CD14-positive monocyte (primary cell): Measurements from ENCODE around the gene HAUS7. TPM values are rescaled to one million over a fixed set of nuclear protein-coding genes. Genes with fewer than 3 reads are reported as not detected.

Experiments
- DNase-seq, 3 donors: peaks; one replicate each; pipeline ENCODE4 v3.0.0-alpha.2; 2011 to 2022
- H2AFZ ChIP-seq: 2 replicates; pipeline ENCODE4 v1.6.0; 2012; ENCODE audit warnings: mild to moderate bottlenecking, low read depth, low read length, inconsistent platforms; ENCODE audit not compliant: insufficient read depth, poor library complexity, severe bottlenecking
- H3K27ac ChIP-seq, 2 donors: 1 replicate in 1 of 2; 2 replicates in 1 of 2; pipeline ENCODE4 v1.5.1; 2012 to 2013; ENCODE audit warnings: low read length in 2 of 2, control low read depth in 1 of 2, inconsistent platforms in 1 of 2, low read depth in 1 of 2, mild to moderate bottlenecking in 1 of 2
- H3K27me3 ChIP-seq, 2 donors: one replicate each; pipeline versions ENCODE4 v1.6.0 to v1.6.1; 2011 to 2013; ENCODE audit warnings: low read length in 2 of 2; ENCODE audit not compliant: control insufficient read depth in 2 of 2, insufficient read depth in 2 of 2
- H3K36me3 ChIP-seq, 2 donors: replicated peaks in 1 of 2; 1 replicate in 1 of 2; 2 replicates in 1 of 2; pipeline versions ENCODE4 v1.5.1 to v1.6.1; 2012 to 2013; ENCODE audit warnings: low read length in 2 of 2, control low read depth in 1 of 2, inconsistent platforms in 1 of 2, mild to moderate bottlenecking in 1 of 2; ENCODE audit not compliant: insufficient read depth in 2 of 2, control insufficient read depth in 1 of 2
- H3K4me1 ChIP-seq, 2 donors: 1 replicate in 1 of 2; 2 replicates in 1 of 2; pipeline versions ENCODE4 v1.5.1 to v1.6.1; 2012 to 2013; ENCODE audit warnings: low read length in 2 of 2, control low read depth in 1 of 2, inconsistent platforms in 1 of 2, mild to moderate bottlenecking in 1 of 2, moderate library complexity in 1 of 2; ENCODE audit not compliant: insufficient read depth in 2 of 2, control insufficient read depth in 1 of 2
- H3K4me2 ChIP-seq: replicated peaks from 2 replicates; pipeline ENCODE3; 2012; ENCODE audit warnings: low read length, moderate library complexity, mild to moderate bottlenecking; ENCODE audit not compliant: poor library complexity, severe bottlenecking; ENCODE audit errors: extremely low read depth
- H3K4me3 ChIP-seq, 3 experiments: fragments of 200-600 bp in 1 of 3; sonication (generic) in 1 of 3; replicated peaks in 1 of 3; 1 replicate in 2 of 3; 2 replicates in 1 of 3; pipeline ENCODE4 v1.5.1; 2011 to 2013; ENCODE audit warnings: low read length in 3 of 3, mild to moderate bottlenecking in 3 of 3, control low read depth in 2 of 3, low read depth in 2 of 3, inconsistent platforms in 1 of 3, moderate library complexity in 1 of 3
- H3K79me2 ChIP-seq: 2 replicates; pipeline ENCODE4 v1.6.0; 2012; ENCODE audit warnings: mild to moderate bottlenecking, control low read depth, inconsistent platforms, low read length, moderate library complexity; ENCODE audit not compliant: insufficient read depth
- H3K9ac ChIP-seq: 2 replicates; pipeline ENCODE4 v1.6.0; 2017; ENCODE audit warnings: low read length, mild to moderate bottlenecking; ENCODE audit not compliant: insufficient read depth, poor library complexity, severe bottlenecking
- H3K9me3 ChIP-seq, 2 donors: replicated peaks in 1 of 2; 1 replicate in 1 of 2; 2 replicates in 1 of 2; pipeline versions ENCODE4 v1.5.1 to v1.6.1; 2012 to 2013; ENCODE audit warnings: low read length in 2 of 2, control low read depth in 1 of 2; ENCODE audit not compliant: control insufficient read depth in 1 of 2, insufficient read depth in 1 of 2
- H4K20me1 ChIP-seq: 2 replicates; pipeline ENCODE4 v1.6.0; 2012; ENCODE audit warnings: mild to moderate bottlenecking, low read length, control low read depth, moderate library complexity; ENCODE audit not compliant: insufficient read depth
- H3K27ac Mint-ChIP-seq, 7 donors: one replicate each; pipeline ENCODE4 v1.8.0; 2020; ENCODE audit warnings: mild to moderate bottlenecking in 7 of 7, mixed read lengths in 7 of 7, moderate library complexity in 6 of 7, inconsistent platforms in 2 of 7
- H3K27me3 Mint-ChIP-seq, 3 donors: one replicate each; pipeline ENCODE4 v1.8.0; 2021 to 2022; ENCODE audit warnings: low read depth in 3 of 3, mild to moderate bottlenecking in 3 of 3, mixed read lengths in 3 of 3, moderate library complexity in 3 of 3, inconsistent platforms in 1 of 3
- H3K36me3 Mint-ChIP-seq, 2 donors: one replicate each; pipeline ENCODE4 v1.8.0; 2020; ENCODE audit warnings: mixed read lengths in 2 of 2, inconsistent platforms in 1 of 2, mild to moderate bottlenecking in 1 of 2
- H3K4me1 Mint-ChIP-seq: one replicate; pipeline ENCODE4 v1.8.0; 2020; ENCODE audit warnings: mild to moderate bottlenecking, mixed read lengths
- H3K4me3 Mint-ChIP-seq, 2 donors: one replicate each; pipeline ENCODE4 v1.8.0; 2020; ENCODE audit warnings: mild to moderate bottlenecking in 2 of 2, mixed read lengths in 2 of 2, moderate library complexity in 1 of 2
- H3K9me3 Mint-ChIP-seq, 7 donors: one replicate each; pipeline ENCODE4 v1.8.0; 2020 to 2022; ENCODE audit warnings: mixed read lengths in 7 of 7, mild to moderate bottlenecking in 6 of 7, moderate library complexity in 6 of 7, inconsistent platforms in 2 of 7
- WGBS: methylation state at CpG from one replicate; pipeline ENCODE4 v1.1.5; 2013; ENCODE audit warnings: missing lambda C conversion rate; ENCODE audit not compliant: insufficient coverage; 5-methylcytosine and 5-hydroxymethylcytosine counted together
- intact Hi-C, 2 donors: fragments of 100-400 bp; cut with micrococcal nuclease; formaldehyde crosslinking; loops; one replicate each; pipeline versions ENCODE4 v1.15.0 to v1.15.1; 2023
- polyA plus RNA-seq, 3 donors: library from polyadenylated mRNA; depleted of rRNA in 1 of 3; unstranded in 2 of 3; stranded (reverse) in 1 of 3; fragments of 300-500 nt in 2 of 3; fragments of >200 nt in 1 of 3; fragmentation: Illumina TruSeq in 2 of 3; gene quantifications; 1 replicate in 2 of 3; 2 replicates in 1 of 3; pipeline ENCODE4 v1.2.3, GENCODE V29; 2012 to 2021
- TF ChIP-seq, protein P1 (sequence below): fragments of 200-600 bp; IDR thresholded peaks from one replicate; pipeline ENCODE4 v1.8.0; 2022; ENCODE audit warnings: antibody characterized with exemption, mild to moderate bottlenecking

Gene HAUS7
- polyA plus RNA-seq, 3 donors = 23.8 to 37.5 (median 26.7) TPM

DNA sequence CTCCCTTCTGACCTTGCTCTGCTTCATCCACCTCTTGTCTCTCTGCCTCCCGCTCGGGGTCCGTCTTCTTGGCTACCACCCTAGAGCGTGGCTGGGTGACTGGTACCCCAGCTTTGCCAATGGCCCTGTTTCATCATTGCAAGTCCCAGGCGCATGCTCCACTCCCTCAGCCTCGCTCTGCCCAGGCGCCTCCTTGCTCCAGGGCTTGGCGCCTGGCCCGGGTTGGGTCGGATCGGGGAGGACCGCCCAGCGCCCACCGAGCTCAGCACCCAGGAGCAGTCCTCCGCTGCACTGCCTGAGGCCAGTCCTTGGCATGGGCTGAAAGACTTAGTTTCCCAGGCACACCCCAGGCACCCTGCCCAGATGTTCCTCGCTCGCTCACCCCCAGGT, 25.0 kb upstream of the HAUS7 start:
- Mint-ChIP-seq H3K27ac (no peak overlapping the region), H3K9me3 (peaks cover 0 to 6% (median 0%) of the 10 kb centered on the region in 7 donors), H3K27me3 (peaks cover 15 to 29% (median 18%) of the 10 kb centered on the region in 3 donors), H3K4me1 (peaks cover 2% of the 10 kb centered on the region), H3K36me3 (no peaks in the 10 kb centered on the region), H3K4me3 (peak overlapping the region in 1 of 2 donors; percentile 74)
- no peak overlapping the region for H3K27ac ChIP-seq
- intact Hi-C loops = no loop called here
- no peak overlapping the region for H2AFZ ChIP-seq
- 44% methylated on average over 11 of the region's 17 CpGs for WGBS
- no peaks in the 10 kb centered on the region for H3K36me3 ChIP-seq
- no peaks in the 10 kb centered on the region for H3K4me1 ChIP-seq
- H3K79me2 ChIP-seq = no peaks in the 10 kb centered on the region
- no peak overlapping the region for H3K9ac ChIP-seq
- no peak overlapping the region for H3K4me3 ChIP-seq
- H4K20me1 ChIP-seq = no peaks in the 10 kb centered on the region
- no peaks in the 10 kb centered on the region for H3K9me3 ChIP-seq
- H3K4me2 ChIP-seq = no peak overlapping the region
- H3K27me3 ChIP-seq = peaks cover 0 to 8% of the 10 kb centered on the region in 2 donors
- TF ChIP-seq, protein P1, sequence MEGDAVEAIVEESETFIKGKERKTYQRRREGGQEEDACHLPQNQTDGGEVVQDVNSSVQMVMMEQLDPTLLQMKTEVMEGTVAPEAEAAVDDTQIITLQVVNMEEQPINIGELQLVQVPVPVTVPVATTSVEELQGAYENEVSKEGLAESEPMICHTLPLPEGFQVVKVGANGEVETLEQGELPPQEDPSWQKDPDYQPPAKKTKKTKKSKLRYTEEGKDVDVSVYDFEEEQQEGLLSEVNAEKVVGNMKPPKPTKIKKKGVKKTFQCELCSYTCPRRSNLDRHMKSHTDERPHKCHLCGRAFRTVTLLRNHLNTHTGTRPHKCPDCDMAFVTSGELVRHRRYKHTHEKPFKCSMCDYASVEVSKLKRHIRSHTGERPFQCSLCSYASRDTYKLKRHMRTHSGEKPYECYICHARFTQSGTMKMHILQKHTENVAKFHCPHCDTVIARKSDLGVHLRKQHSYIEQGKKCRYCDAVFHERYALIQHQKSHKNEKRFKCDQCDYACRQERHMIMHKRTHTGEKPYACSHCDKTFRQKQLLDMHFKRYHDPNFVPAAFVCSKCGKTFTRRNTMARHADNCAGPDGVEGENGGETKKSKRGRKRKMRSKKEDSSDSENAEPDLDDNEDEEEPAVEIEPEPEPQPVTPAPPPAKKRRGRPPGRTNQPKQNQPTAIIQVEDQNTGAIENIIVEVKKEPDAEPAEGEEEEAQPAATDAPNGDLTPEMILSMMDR = no peak
- no peak for DNase-seq

- Histone ChIP-seq H3K79me2 (no peaks in the 10 kb centered on the region), H3K4me3 (no peak within 1 kb of the TSS), H3K9me3 (no peaks in the 10 kb centered on the region), H3K27ac (no peak within 1 kb of the TSS), H3K9ac (no peak within 1 kb of the TSS), H3K4me1 (no peaks in the 10 kb centered on the region), H2AFZ (no peak within 1 kb of the TSS), H3K36me3 (no peaks in the 10 kb centered on the region), H4K20me1 (no peaks in the 10 kb centered on the region), H3K4me2 (no peak within 1 kb of the TSS), H3K27me3 (peaks cover 0 to 8% of the 10 kb centered on the region in 2 donors)
- Mint-ChIP-seq H3K4me1 (peaks cover 2% of the 10 kb centered on the region), H3K36me3 (no peaks in the 10 kb centered on the region), H3K27me3 (peaks cover 15 to 29% (median 18%) of the 10 kb centered on the region in 3 donors), H3K27ac (no peak within 1 kb of the TSS), H3K4me3 (peak within 1 kb of the TSS in 1 of 2 donors; percentile 74), H3K9me3 (peaks cover 0 to 6% (median 0%) of the 10 kb centered on the region in 7 donors)
- DNase-seq = no peak
- intact Hi-C loops = no loop called here
- WGBS = 16% methylated on average over 20 of the region's 41 CpGs
- TF ChIP-seq, protein P1 = no peak
Observed at GRCh38 chrX:153494541-153495361, 24.4 kb upstream of the HAUS7 start, which contains the start of gene BGN. TSS of gene BGN (plus strand) at chrX:153494980. CDS start at chrX:153504632, 9,652 bp downstream.
